Mesendoderm (in vitro differentiated cells): Measurements from ENCODE around the gene RYR3.

Experiments used
- DNase-seq: peaks from one replicate; pipeline ENCODE4 v3.0.0; 2013
- H2AK5ac ChIP-seq: 2 replicates; pipeline ENCODE4 v1.6.1; 2013; ENCODE audit warnings: low read length, inconsistent platforms
- H2BK120ac ChIP-seq: 2 replicates; pipeline ENCODE4 v1.6.1; 2013; ENCODE audit warnings: low read depth, mild to moderate bottlenecking, low read length, moderate library complexity, mixed read lengths
- H2BK15ac ChIP-seq: replicated peaks from 2 replicates; pipeline ENCODE4 v1.6.1; 2013; ENCODE audit warnings: low read depth, mild to moderate bottlenecking, moderate library complexity
- H2BK5ac ChIP-seq: 2 replicates; pipeline ENCODE4 v1.6.1; 2013; ENCODE audit warnings: low read length, inconsistent platforms
- H3K18ac ChIP-seq: 2 replicates; pipeline ENCODE4 v1.6.1; 2013; ENCODE audit warnings: mild to moderate bottlenecking, low read length, mixed read lengths
- H3K23ac ChIP-seq: one replicate; pipeline ENCODE4 v1.6.1; 2013; ENCODE audit warnings: low read length
- H3K27ac ChIP-seq: 2 replicates; pipeline ENCODE4 v1.5.1; 2013; ENCODE audit warnings: low read depth, mild to moderate bottlenecking, inconsistent platforms, low read length, moderate library complexity
- H3K27me3 ChIP-seq: 2 replicates; pipeline ENCODE4 v1.6.1; 2013; ENCODE audit warnings: low read length, control low read depth, mild to moderate bottlenecking, inconsistent platforms; ENCODE audit not compliant: insufficient read depth, poor library complexity
- H3K36me3 ChIP-seq: 2 replicates; pipeline ENCODE4 v1.6.1; 2013; ENCODE audit warnings: low read length, inconsistent platforms; ENCODE audit not compliant: control insufficient read depth, insufficient read depth
- H3K4ac ChIP-seq: one replicate; pipeline ENCODE4 v1.6.1; 2013; ENCODE audit warnings: low read depth, mild to moderate bottlenecking, low read length, moderate library complexity
- H3K4me1 ChIP-seq: 2 replicates; pipeline ENCODE4 v1.6.1; 2013; ENCODE audit warnings: low read depth, low read length, inconsistent platforms; ENCODE audit not compliant: control insufficient read depth
- H3K4me2 ChIP-seq: 2 replicates; pipeline ENCODE4 v1.6.1; 2013; ENCODE audit warnings: low read length
- H3K4me3 ChIP-seq: 2 replicates; pipeline ENCODE4 v1.5.1; 2013; ENCODE audit warnings: mild to moderate bottlenecking, low read length
- H3K56ac ChIP-seq: one replicate; pipeline ENCODE4 v1.6.1; 2013; ENCODE audit warnings: low read length
- H3K79me1 ChIP-seq: 2 replicates; pipeline ENCODE4 v1.6.1; 2013; ENCODE audit warnings: low read length, inconsistent platforms
- H3K79me2 ChIP-seq: 2 replicates; pipeline ENCODE4 v1.6.1; 2013; ENCODE audit warnings: mild to moderate bottlenecking, low read length; ENCODE audit not compliant: control insufficient read depth, insufficient read depth
- H3K9ac ChIP-seq: 2 replicates; pipeline ENCODE4 v1.6.1; 2013; ENCODE audit warnings: low read length, inconsistent platforms
- H4K5ac ChIP-seq: one replicate; pipeline ENCODE4 v1.6.1; 2013; ENCODE audit warnings: low read length
- H4K8ac ChIP-seq: one replicate; pipeline ENCODE4 v1.6.1; 2013; ENCODE audit warnings: low read depth, mild to moderate bottlenecking, control low read depth, low read length, moderate library complexity
- WGBS: extraction: QIAGEN DNeasy Blood & Tissue Kit; methylation state at CpG from one replicate; pipeline ENCODE4 v1.1.7; 2013; ENCODE audit warnings: low lambda C conversion rate, missing lambda C conversion rate; ENCODE audit not compliant: insufficient coverage; ENCODE audit errors: extremely low coverage; 5-methylcytosine and 5-hydroxymethylcytosine counted together

RYR3 gene

DNA sequence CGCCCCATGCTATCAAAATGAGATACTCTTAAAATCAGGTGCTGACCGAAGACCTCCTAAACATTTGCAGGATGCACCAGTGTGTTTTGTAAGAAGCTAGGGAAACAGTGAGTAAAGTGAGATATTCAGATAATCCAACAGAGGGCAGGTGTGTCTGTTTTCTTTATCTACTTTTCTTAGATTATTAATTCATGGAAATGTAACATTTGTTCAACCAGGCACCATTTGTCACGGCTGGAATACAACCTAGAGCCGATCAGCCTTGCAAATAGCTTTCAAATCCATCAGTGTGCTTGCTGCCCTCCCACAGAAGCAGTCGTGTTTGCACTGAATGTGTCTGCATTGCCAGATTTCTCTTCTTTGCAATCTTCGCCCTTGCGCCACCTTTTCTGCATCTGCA, 455.6 kb downstream of the RYR3 start:
- Histone ChIP-seq H3K56ac (no peak overlapping the region), H2AK5ac (no peak overlapping the region), H3K4me1 (no peaks in the 10 kb centered on the region), H3K4me3 (no peak overlapping the region), H2BK15ac (no peak overlapping the region), H2BK5ac (no peak overlapping the region), H2BK120ac (no peak overlapping the region), H3K4me2 (no peak overlapping the region), H4K5ac (no peak overlapping the region), H3K36me3 (no peaks in the 10 kb centered on the region), H3K79me1 (no peaks in the 10 kb centered on the region), H3K79me2 (no peaks in the 10 kb centered on the region), H3K9ac (no peak overlapping the region), H3K23ac (no peak overlapping the region), H4K8ac (no peak overlapping the region), H3K27me3 (no peaks in the 10 kb centered on the region), H3K4ac (no peak overlapping the region), H3K27ac (no peak overlapping the region), H3K18ac (no peak overlapping the region)
- WGBS = no CpG with 5 or more reads among the region's 7 CpGs
- DNase-seq = no peak

DNA sequence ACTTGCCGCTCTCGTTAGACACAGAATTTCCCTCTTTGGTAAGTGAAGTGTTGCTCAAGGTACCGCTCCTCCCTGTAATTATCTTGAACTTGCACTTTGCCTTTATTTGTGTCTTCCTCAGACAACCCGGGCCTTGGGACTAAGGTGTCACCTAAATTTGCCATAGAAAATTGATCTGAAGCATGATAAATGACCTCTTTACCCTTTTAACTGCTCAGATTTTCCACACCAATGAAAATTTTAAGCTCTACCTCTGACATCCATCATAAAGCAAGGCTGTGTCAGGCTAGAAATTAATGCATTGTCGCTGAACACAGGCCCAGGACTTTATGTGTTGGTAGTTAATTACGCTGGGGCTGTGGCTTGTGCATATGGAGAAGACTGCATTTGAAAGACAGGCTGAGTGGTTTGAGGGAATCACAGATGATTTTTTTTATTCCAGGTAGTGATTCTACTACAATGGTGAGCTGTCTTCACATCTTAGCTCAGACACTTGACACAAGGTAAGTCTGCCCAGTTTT, 458.0 kb downstream of the RYR3 start:
- H3K23ac ChIP-seq = no peak overlapping the region
- no peak overlapping the region for H2AK5ac ChIP-seq
- DNase-seq = no peak
- H2BK120ac ChIP-seq = no peak overlapping the region
- H3K4me1 ChIP-seq = no peaks in the 10 kb centered on the region
- H3K4me2 ChIP-seq = no peak overlapping the region
- no peak overlapping the region for H2BK15ac ChIP-seq
- no peak overlapping the region for H4K5ac ChIP-seq
- no peaks in the 10 kb centered on the region for H3K36me3 ChIP-seq
- no peak overlapping the region for H3K56ac ChIP-seq
- H3K9ac ChIP-seq = no peak overlapping the region
- WGBS = no CpG with 5 or more reads among the region's 6 CpGs
- no peak overlapping the region for H3K18ac ChIP-seq
- H4K8ac ChIP-seq = no peak overlapping the region
- no peak overlapping the region for H3K4ac ChIP-seq
- H3K27me3 ChIP-seq = no peaks in the 10 kb centered on the region
- no peak overlapping the region for H2BK5ac ChIP-seq
- H3K4me3 ChIP-seq = no peak overlapping the region
- H3K27ac ChIP-seq = no peak overlapping the region
- H3K79me2 ChIP-seq = no peaks in the 10 kb centered on the region
- H3K79me1 ChIP-seq = no peaks in the 10 kb centered on the region

GRCh38 chr15:33773969-33774368, 463.2 kb downstream of the RYR3 start:
- H2AK5ac ChIP-seq = no peak overlapping the region
- no peak overlapping the region for H3K23ac ChIP-seq
- H3K4me3 ChIP-seq = no peak overlapping the region
- no peaks in the 10 kb centered on the region for H3K36me3 ChIP-seq
- no peak overlapping the region for H4K8ac ChIP-seq
- no peak overlapping the region for H3K4me2 ChIP-seq
- no peak overlapping the region for H3K56ac ChIP-seq
- H3K4me1 ChIP-seq = no peaks in the 10 kb centered on the region
- no peak overlapping the region for H4K5ac ChIP-seq
- H3K27me3 ChIP-seq = no peaks in the 10 kb centered on the region
- no peak overlapping the region for H2BK120ac ChIP-seq
- H2BK5ac ChIP-seq = no peak overlapping the region
- no peak overlapping the region for H3K27ac ChIP-seq
- no peak overlapping the region for H3K4ac ChIP-seq
- WGBS = no CpG with 5 or more reads among the region's 3 CpGs
- no peak overlapping the region for H3K18ac ChIP-seq
- no peaks in the 10 kb centered on the region for H3K79me1 ChIP-seq
- H3K9ac ChIP-seq = no peak overlapping the region
- H2BK15ac ChIP-seq = no peak overlapping the region
- H3K79me2 ChIP-seq = no peaks in the 10 kb centered on the region
- DNase-seq = no peak

DNA sequence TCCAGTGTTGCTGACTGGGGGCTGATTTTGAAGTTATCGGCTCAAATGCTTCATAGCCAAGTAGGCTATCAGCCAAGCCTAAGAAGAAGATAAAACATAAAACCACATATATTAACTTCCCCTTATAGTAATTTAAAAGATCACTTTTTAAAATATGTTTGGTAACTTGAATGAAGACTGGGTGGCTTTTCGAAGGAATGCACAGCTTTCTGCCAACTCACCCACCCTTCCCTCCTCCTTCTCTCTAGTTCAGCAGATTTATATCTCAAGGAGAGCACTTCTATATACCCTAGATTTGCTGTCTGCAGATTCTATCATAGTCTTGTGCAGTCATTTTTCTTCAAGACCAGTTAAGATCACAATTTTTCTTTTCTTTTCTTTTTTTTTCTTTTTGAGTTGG, 468.1 kb downstream of the RYR3 start:
- H4K5ac ChIP-seq = no peak overlapping the region
- WGBS = no CpG with 5 or more reads among the region's 2 CpGs
- no peak overlapping the region for H3K4me3 ChIP-seq
- no peaks in the 10 kb centered on the region for H3K36me3 ChIP-seq
- H4K8ac ChIP-seq = no peak overlapping the region
- no peak for DNase-seq
- H3K9ac ChIP-seq = no peak overlapping the region
- H3K56ac ChIP-seq = no peak overlapping the region
- H3K27me3 ChIP-seq = no peaks in the 10 kb centered on the region
- no peak overlapping the region for H2BK120ac ChIP-seq
- no peaks in the 10 kb centered on the region for H3K79me2 ChIP-seq
- H3K23ac ChIP-seq = no peak overlapping the region
- no peaks in the 10 kb centered on the region for H3K79me1 ChIP-seq
- no peak overlapping the region for H2BK15ac ChIP-seq
- H3K4ac ChIP-seq = no peak overlapping the region
- no peak overlapping the region for H2AK5ac ChIP-seq
- H3K27ac ChIP-seq = no peak overlapping the region
- no peak overlapping the region for H3K18ac ChIP-seq
- no peaks in the 10 kb centered on the region for H3K4me1 ChIP-seq
- no peak overlapping the region for H2BK5ac ChIP-seq
- no peak overlapping the region for H3K4me2 ChIP-seq

DNA sequence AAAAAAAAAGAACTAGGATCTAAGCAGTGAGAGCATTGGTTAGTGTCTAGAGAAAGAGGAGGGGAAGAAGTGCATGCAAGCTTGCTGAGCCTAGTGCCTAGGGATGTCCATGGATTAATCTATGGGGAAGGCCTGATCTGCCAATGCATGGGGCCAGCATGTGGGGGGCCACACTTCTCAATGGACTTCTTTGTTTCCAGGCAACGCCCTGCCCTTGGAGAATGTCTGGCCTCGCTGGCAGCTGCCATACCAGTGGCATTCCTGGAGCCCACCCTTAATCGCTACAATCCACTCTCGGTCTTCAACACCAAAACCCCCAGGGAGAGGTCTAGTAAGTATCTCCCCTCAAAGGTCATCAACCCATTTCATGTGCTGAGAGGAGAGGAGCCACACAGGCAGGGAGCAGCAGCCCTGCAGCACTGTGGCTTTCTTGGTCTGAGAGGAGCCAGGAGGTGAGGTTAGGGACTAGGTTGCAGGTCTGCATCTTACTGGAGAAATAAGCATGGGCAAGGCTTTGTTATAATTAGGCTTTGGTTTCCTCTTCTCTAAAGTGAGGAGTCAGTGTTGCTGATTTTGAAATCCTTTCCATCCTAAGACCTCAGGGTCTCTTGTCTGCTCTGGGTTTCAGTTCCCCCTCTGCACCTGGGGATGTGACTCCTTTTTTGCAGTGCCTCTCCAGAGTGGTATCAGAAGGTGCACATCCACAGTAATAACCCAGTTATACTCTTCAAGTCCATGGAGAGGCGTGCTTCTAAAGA, 469.4 kb downstream of the RYR3 start:
- Histone ChIP-seq H2AK5ac (no peak overlapping the region), H3K4me3 (no peak overlapping the region), H3K9ac (no peak overlapping the region), H2BK120ac (no peak overlapping the region), H3K27ac (no peak overlapping the region), H3K4me1 (no peaks in the 10 kb centered on the region), H3K23ac (no peak overlapping the region), H4K8ac (no peak overlapping the region), H3K36me3 (no peaks in the 10 kb centered on the region), H3K27me3 (no peaks in the 10 kb centered on the region), H2BK5ac (no peak overlapping the region), H2BK15ac (no peak overlapping the region), H3K79me1 (no peaks in the 10 kb centered on the region), H3K56ac (no peak overlapping the region), H3K4me2 (no peak overlapping the region), H3K18ac (no peak overlapping the region), H3K4ac (no peak overlapping the region), H4K5ac (no peak overlapping the region), H3K79me2 (no peaks in the 10 kb centered on the region)
- no CpG with 5 or more reads among the region's 5 CpGs for WGBS
- no peak for DNase-seq

- Histone ChIP-seq H3K79me1 (no peaks in the 10 kb centered on the region), H3K4me2 (no peak overlapping the region)
- no peak for DNase-seq
Observed at GRCh38 chr15:33782966-33783365, 472.2 kb downstream of the RYR3 start.

More at GRCh38 chr15:33782966-33783365, 472.2 kb downstream of the RYR3 start:
- Histone ChIP-seq H2BK120ac (no peak overlapping the region), H3K27me3 (no peaks in the 10 kb centered on the region), H3K27ac (no peak overlapping the region), H3K4ac (no peak overlapping the region), H3K18ac (no peak overlapping the region), H3K79me2 (no peaks in the 10 kb centered on the region), H3K36me3 (no peaks in the 10 kb centered on the region), H2AK5ac (no peak overlapping the region), H3K56ac (no peak overlapping the region), H4K8ac (no peak overlapping the region), H2BK15ac (no peak overlapping the region), H3K9ac (no peak overlapping the region), H4K5ac (no peak overlapping the region), H3K4me1 (no peaks in the 10 kb centered on the region), H3K23ac (no peak overlapping the region), H2BK5ac (no peak overlapping the region), H3K4me3 (no peak overlapping the region)
- no CpG with 5 or more reads among the region's 5 CpGs for WGBS
